ENCODE measurements around the gene MAOB.

Gene MAOB

DNA sequence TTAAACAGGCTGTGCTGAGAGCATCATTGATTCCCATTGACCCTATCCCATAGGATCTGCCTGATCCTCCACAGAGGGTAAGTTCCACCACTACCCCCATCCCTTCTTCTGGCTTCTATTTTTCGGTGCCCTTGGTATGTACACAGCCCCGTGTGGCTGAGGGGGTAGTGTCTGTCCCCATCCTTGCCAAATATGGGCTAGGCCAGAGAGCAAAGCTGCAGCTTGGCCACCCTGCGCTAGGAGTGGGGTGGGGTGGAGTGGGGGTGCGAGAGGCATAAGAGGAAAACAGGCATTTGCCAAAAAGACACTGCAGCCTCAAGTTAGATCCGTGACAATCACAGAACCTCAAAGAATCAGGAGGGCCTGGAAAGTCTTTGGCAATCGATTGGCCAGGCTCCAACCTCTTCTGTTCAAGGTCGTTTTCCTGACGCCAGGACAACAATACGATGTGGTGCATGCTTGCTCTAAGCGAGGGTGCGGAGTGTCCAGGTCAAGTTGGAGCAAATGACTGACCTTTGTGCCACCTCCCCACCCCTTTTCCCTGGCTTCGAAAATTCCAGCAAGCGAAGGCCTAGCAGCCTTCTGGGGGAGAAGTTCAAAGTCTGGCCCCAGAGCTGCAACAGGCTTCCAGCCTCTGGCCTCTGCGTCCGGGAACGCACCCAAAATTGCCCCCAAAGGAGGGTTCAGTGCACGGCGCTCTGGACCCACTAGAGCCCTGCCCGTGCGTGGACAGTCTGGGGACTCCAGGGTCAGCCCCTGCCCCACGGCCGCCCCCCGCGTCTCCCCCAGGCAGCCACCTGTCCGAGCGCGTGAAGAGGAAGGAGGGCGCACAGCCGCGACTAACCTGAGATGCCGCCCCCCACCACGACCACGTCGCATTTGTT is 598 bp downstream of the MAOB start:
- Histone ChIP-seq H3K27me3 (ENCODE audit: insufficient read depth, low read length, poor library complexity, severe bottlenecking) (no peaks in the 10 kb centered on the region), H3K36me3 (ENCODE audit: insufficient read depth, low read length) (no peaks in the 10 kb centered on the region), H3F3A (ENCODE audit: low read depth) (no peaks in the 10 kb centered on the region), H3K9me2 (replicated peaks; ENCODE audit: low read depth, low read length) (no peaks in the 10 kb centered on the region), H4K20me1 (ENCODE audit: insufficient read depth, low read length, poor library complexity, severe bottlenecking) (no peaks in the 10 kb centered on the region), H3K4me3 (ENCODE audit: low read length, poor library complexity, severe bottlenecking) (no peak overlapping the region), H3K9me3 (ENCODE audit: insufficient read depth, low read depth, low read length) (no peaks in the 10 kb centered on the region), H2AFZ (ENCODE audit: low read length) (no peak overlapping the region), H3K9ac (ENCODE audit: low read depth, low read length, poor library complexity, severe bottlenecking) (no peak overlapping the region), H3K79me2 (ENCODE audit: insufficient read depth, low read length) (no peaks in the 10 kb centered on the region), H3K4me2 (ENCODE audit: low read depth, low read length, poor library complexity, severe bottlenecking) (no peak overlapping the region), H3K4me1 (ENCODE audit: insufficient read depth, low read length, poor library complexity, severe bottlenecking) (no peaks in the 10 kb centered on the region)
- no peak for TF ChIP-seq EZH2phosphoT487 (IDR thresholded peaks at IDR 0.05; ENCODE audit: borderline replicate concordance)
- TF ChIP-seq, protein P1, sequence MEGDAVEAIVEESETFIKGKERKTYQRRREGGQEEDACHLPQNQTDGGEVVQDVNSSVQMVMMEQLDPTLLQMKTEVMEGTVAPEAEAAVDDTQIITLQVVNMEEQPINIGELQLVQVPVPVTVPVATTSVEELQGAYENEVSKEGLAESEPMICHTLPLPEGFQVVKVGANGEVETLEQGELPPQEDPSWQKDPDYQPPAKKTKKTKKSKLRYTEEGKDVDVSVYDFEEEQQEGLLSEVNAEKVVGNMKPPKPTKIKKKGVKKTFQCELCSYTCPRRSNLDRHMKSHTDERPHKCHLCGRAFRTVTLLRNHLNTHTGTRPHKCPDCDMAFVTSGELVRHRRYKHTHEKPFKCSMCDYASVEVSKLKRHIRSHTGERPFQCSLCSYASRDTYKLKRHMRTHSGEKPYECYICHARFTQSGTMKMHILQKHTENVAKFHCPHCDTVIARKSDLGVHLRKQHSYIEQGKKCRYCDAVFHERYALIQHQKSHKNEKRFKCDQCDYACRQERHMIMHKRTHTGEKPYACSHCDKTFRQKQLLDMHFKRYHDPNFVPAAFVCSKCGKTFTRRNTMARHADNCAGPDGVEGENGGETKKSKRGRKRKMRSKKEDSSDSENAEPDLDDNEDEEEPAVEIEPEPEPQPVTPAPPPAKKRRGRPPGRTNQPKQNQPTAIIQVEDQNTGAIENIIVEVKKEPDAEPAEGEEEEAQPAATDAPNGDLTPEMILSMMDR (conservative IDR thresholded peaks at IDR 0.05; ENCODE audit: low read length) = no peak

DNA sequence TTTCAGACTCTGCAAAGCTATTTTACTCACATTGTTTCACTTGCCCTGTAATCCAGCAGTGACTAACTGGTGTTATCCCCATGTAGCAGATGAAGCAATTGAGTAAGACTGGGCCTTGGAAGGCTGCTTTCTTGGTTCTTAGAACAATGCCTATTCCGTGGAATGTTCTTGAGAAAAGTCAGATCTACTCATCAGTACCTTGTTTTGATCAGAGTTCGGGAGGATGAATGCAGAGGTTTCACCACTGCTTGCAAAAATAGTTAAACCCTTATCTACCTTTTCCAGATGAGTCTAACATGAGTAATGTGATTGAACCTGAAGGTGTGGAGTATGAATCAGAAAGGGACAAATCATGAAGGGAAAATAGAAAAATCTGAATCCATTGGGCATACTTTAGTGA is 1.8 kb downstream of the MAOB start:
- Histone ChIP-seq H3K36me3 (ENCODE audit: insufficient read depth, low read length) (no peaks in the 10 kb centered on the region), H3K4me3 (ENCODE audit: low read length, poor library complexity, severe bottlenecking) (no peak overlapping the region), H3K27me3 (ENCODE audit: insufficient read depth, low read length, poor library complexity, severe bottlenecking) (no peaks in the 10 kb centered on the region), H2AFZ (ENCODE audit: low read length) (no peak overlapping the region), H3K4me2 (ENCODE audit: low read depth, low read length, poor library complexity, severe bottlenecking) (no peak overlapping the region), H3K9ac (ENCODE audit: low read depth, low read length, poor library complexity, severe bottlenecking) (no peak overlapping the region), H4K20me1 (ENCODE audit: insufficient read depth, low read length, poor library complexity, severe bottlenecking) (no peaks in the 10 kb centered on the region), H3K9me2 (replicated peaks; ENCODE audit: low read depth, low read length) (no peaks in the 10 kb centered on the region), H3F3A (ENCODE audit: low read depth) (no peaks in the 10 kb centered on the region), H3K9me3 (ENCODE audit: insufficient read depth, low read depth, low read length) (no peaks in the 10 kb centered on the region), H3K79me2 (ENCODE audit: insufficient read depth, low read length) (no peaks in the 10 kb centered on the region), H3K4me1 (ENCODE audit: insufficient read depth, low read length, poor library complexity, severe bottlenecking) (no peaks in the 10 kb centered on the region)
- no peak for TF ChIP-seq EZH2phosphoT487 (IDR thresholded peaks at IDR 0.05; ENCODE audit: borderline replicate concordance)

DNA sequence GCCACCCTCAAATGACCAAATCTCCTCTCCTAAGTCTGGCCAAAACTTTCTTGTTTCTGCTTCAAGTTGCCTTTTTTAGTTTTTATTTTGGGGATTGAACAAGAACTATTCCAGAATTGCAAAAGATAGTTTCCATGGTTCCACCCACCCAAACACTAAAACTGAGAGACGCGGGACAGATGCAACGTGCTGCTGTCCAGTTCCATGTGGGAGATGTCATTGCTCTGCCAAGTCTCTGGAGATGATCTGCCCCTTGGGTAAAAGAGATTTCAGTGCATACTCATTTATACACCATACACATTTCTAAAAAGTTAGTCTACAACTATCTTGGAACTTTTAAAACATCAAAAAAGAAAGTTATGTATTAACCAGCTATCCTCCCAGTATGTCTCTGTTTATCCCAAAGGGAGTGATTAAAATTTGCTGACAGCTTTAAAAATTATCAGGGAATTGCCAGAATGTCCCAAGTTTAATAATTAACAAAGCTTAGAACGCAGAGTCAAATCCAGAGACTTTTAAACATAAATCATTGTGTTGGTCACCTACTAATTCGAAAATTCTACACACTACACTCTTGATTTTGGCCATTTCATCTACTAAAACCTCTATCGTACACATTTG is 3.2 kb downstream of the MAOB start:
- no peaks in the 10 kb centered on the region for H3K36me3 ChIP-seq (ENCODE audit: insufficient read depth, low read length)
- TF ChIP-seq, protein P1 (conservative IDR thresholded peaks at IDR 0.05; ENCODE audit: low read length) = no peak
- TF ChIP-seq EZH2phosphoT487 (IDR thresholded peaks at IDR 0.05; ENCODE audit: borderline replicate concordance) = no peak
- no peak overlapping the region for H3K4me2 ChIP-seq (ENCODE audit: low read depth, low read length, poor library complexity, severe bottlenecking)
- no peaks in the 10 kb centered on the region for H3F3A ChIP-seq (ENCODE audit: low read depth)
- no peaks in the 10 kb centered on the region for H3K9me2 ChIP-seq (replicated peaks; ENCODE audit: low read depth, low read length)
- no peaks in the 10 kb centered on the region for H3K27me3 ChIP-seq (ENCODE audit: insufficient read depth, low read length, poor library complexity, severe bottlenecking)
- H2AFZ ChIP-seq (ENCODE audit: low read length) = no peak overlapping the region
- H3K4me3 ChIP-seq (ENCODE audit: low read length, poor library complexity, severe bottlenecking) = no peak overlapping the region
- H3K9me3 ChIP-seq (ENCODE audit: insufficient read depth, low read depth, low read length) = no peaks in the 10 kb centered on the region
- H3K79me2 ChIP-seq (ENCODE audit: insufficient read depth, low read length) = no peaks in the 10 kb centered on the region
- no peaks in the 10 kb centered on the region for H4K20me1 ChIP-seq (ENCODE audit: insufficient read depth, low read length, poor library complexity, severe bottlenecking)
- H3K4me1 ChIP-seq (ENCODE audit: insufficient read depth, low read length, poor library complexity, severe bottlenecking) = no peaks in the 10 kb centered on the region
- H3K9ac ChIP-seq (ENCODE audit: low read depth, low read length, poor library complexity, severe bottlenecking) = no peak overlapping the region

Data from Loucy (cell line).